ENCODE measurements around the gene NR4A1. TPM values are rescaled to one million over a fixed set of nuclear protein-coding genes. Genes with fewer than 3 reads are reported as not detected.

The NR4A1 gene
- total RNA-seq, 2 experiments from 2014 or later, result 67.0 to 79.2 TPM

- no peaks in the 10 kb centered on the region for H3K9me3 ChIP-seq (ENCODE audit: control insufficient read depth in 1 of 2, insufficient read depth in 1 of 2, low read length in 2 of 2)
- no peak for DNase-seq
- peaks cover 18% of the 10 kb centered on the region for H3K4me1 ChIP-seq (ENCODE audit: insufficient read depth, low read length)
- ATAC-seq (ENCODE audit: poor library complexity), result no peak
- peaks cover 0 to 14% of the 10 kb centered on the region in 2 experiments for H3K27me3 ChIP-seq (ENCODE audit: control insufficient read depth in 1 of 2, insufficient read depth in 2 of 2, low read length in 2 of 2)
- Mint-ChIP-seq H3K4me1 (ENCODE audit: low read depth) (peaks cover 16% of the 10 kb centered on the region), H3K9me3 (no peaks in the 10 kb centered on the region), H3K27me3 (peaks cover 19% of the 10 kb centered on the region), H3K36me3 (ENCODE audit: low read depth) (no peaks in the 10 kb centered on the region), H3K27ac (no peak overlapping the region), H3K4me3 (no peak overlapping the region)
- intact Hi-C loops (cut with DNase I, micrococcal nuclease), result no loop called here
- H3K36me3 ChIP-seq (ENCODE audit: insufficient read depth, low read length), result no peaks in the 10 kb centered on the region
- CTCF ChIA-PET, result interaction anchor here (1.1 to 7.2 kb wide), 4 partner anchors 15 to 81 kb away, joined by 3 to 103 read pairs (median 5); partner anchors contain the start of gene ATG101
- no peak for TF ChIP-seq CTCF (IDR thresholded peaks at IDR 0.05)
- no peak overlapping the region for H3K4me3 ChIP-seq (ENCODE audit: low read length)
- no peak overlapping the region for H3K27ac ChIP-seq (ENCODE audit: low read depth in 1 of 2, low read length in 2 of 2)
- POLR2A ChIA-PET, result interaction anchor here (1.7 kb wide), 1 partner anchor 60 kb away, joined by 6 read pairs; no protein-coding TSS in a partner anchor
These were observed 33.4 kb downstream of the NR4A1 start for GRCh38 chr12:52084491-52085231.

- Mint-ChIP-seq H3K9me3 (no peaks in the 10 kb centered on the region), H3K27me3 (peaks cover 29% of the 10 kb centered on the region), H3K4me1 (ENCODE audit: low read depth) (peaks cover 16% of the 10 kb centered on the region), H3K27ac (no peak overlapping the region), H3K36me3 (ENCODE audit: low read depth) (no peaks in the 10 kb centered on the region), H3K4me3 (no peak overlapping the region)
- ChIA-PET POLR2A (interaction anchor here (1.7 kb wide), 1 partner anchor 61 kb away, joined by 6 read pairs; no protein-coding TSS in a partner anchor), CTCF (interaction anchor here (1.0 to 7.2 kb wide), 2 partner anchors 31 to 61 kb away, joined by 3 to 103 read pairs; no protein-coding TSS in a partner anchor)
- H3K27ac ChIP-seq (ENCODE audit: low read depth in 1 of 2, low read length in 2 of 2), result no peak overlapping the region
- intact Hi-C loops (cut with DNase I, micrococcal nuclease), result no loop called here
- ATAC-seq (ENCODE audit: poor library complexity) (no peak), DNase-seq (no peak)
- H3K4me3 ChIP-seq (ENCODE audit: low read length), result no peak overlapping the region
- H3K4me1 ChIP-seq (ENCODE audit: insufficient read depth, low read length), result peaks cover 18% of the 10 kb centered on the region
- TF ChIP-seq CTCF (IDR thresholded peaks at IDR 0.05), result no peak
- H3K9me3 ChIP-seq (ENCODE audit: control insufficient read depth in 1 of 2, insufficient read depth in 1 of 2, low read length in 2 of 2), result no peaks in the 10 kb centered on the region
- peaks cover 0 to 20% of the 10 kb centered on the region in 2 experiments for H3K27me3 ChIP-seq (ENCODE audit: control insufficient read depth in 1 of 2, insufficient read depth in 2 of 2, low read length in 2 of 2)
- no peaks in the 10 kb centered on the region for H3K36me3 ChIP-seq (ENCODE audit: insufficient read depth, low read length)
These were observed 34.5 kb downstream of the NR4A1 start for GRCh38 chr12:52085682-52086180.

- peaks cover 35% of the 10 kb centered on the region for H3K27me3 Mint-ChIP-seq
- Histone ChIP-seq H3K27ac (ENCODE audit: low read depth in 1 of 2, low read length in 2 of 2) (no peak overlapping the region), H3K36me3 (ENCODE audit: insufficient read depth, low read length) (no peaks in the 10 kb centered on the region), H3K27me3 (ENCODE audit: control insufficient read depth in 1 of 2, insufficient read depth in 2 of 2, low read length in 2 of 2) (peaks cover 0 to 26% of the 10 kb centered on the region in 2 experiments), H3K4me3 (ENCODE audit: low read length) (no peak overlapping the region), H3K4me1 (ENCODE audit: insufficient read depth, low read length) (peaks cover 13% of the 10 kb centered on the region), H3K9me3 (ENCODE audit: control insufficient read depth in 1 of 2, insufficient read depth in 1 of 2, low read length in 2 of 2) (no peaks in the 10 kb centered on the region)
- intact Hi-C loops (cut with DNase I, micrococcal nuclease), result no loop called here
- ChIA-PET CTCF (interaction anchor here (1.0 to 7.2 kb wide), 2 partner anchors 30 to 61 kb away, joined by 3 to 103 read pairs; no protein-coding TSS in a partner anchor), POLR2A (no interaction called here)
- no peaks in the 10 kb centered on the region for H3K9me3 Mint-ChIP-seq
- no peak overlapping the region for H3K27ac Mint-ChIP-seq
- H3K4me3 Mint-ChIP-seq, result no peak overlapping the region
- peaks cover 14% of the 10 kb centered on the region for H3K4me1 Mint-ChIP-seq (ENCODE audit: low read depth)
- DNase-seq (no peak), ATAC-seq (ENCODE audit: poor library complexity) (no peak)
- H3K36me3 Mint-ChIP-seq (ENCODE audit: low read depth), result no peaks in the 10 kb centered on the region
- no peak for TF ChIP-seq CTCF (IDR thresholded peaks at IDR 0.05)
These were observed 35.1 kb downstream of the NR4A1 start for GRCh38 chr12:52086366-52086765.

Data from CD4-positive, alpha-beta T cell (primary cell).